HEK293T (cell line): Measurements from ENCODE around the gene CMTM5.

Experiments
- BHLHE40 ChIP-seq: fragments of 450-650 bp; IDR thresholded peaks from 2 replicates; pipeline ENCODE4 v1.6.1; 2016; ENCODE audit warnings: mild to moderate bottlenecking, moderate library complexity, borderline replicate concordance
- CTBP1 ChIP-seq: fragments of 450-650 bp; IDR thresholded peaks from 2 replicates; pipeline ENCODE4 v1.6.1; 2016; ENCODE audit warnings: borderline replicate concordance
- ELF4 ChIP-seq: fragments of 450-650 bp; IDR thresholded peaks from 2 replicates; pipeline ENCODE4 v1.6.1; 2017; ENCODE audit warnings: antibody characterized with exemption
- FOXA1 ChIP-seq: fragments of 450-650 bp; IDR thresholded peaks from 2 replicates; pipeline ENCODE4 v1.6.1; 2016; ENCODE audit warnings: mild to moderate bottlenecking
- FOXK2 ChIP-seq: fragments of 450-650 bp; IDR thresholded peaks from 2 replicates; pipeline ENCODE4 v1.6.1; 2016; ENCODE audit warnings: mild to moderate bottlenecking
- FOXM1 ChIP-seq: fragments of 450-650 bp; IDR thresholded peaks from 2 replicates; pipeline ENCODE4 v1.6.1; 2017; ENCODE audit warnings: mild to moderate bottlenecking, borderline replicate concordance
- NFRKB ChIP-seq: fragments of 450-650 bp; IDR thresholded peaks from 2 replicates; pipeline ENCODE4 v1.6.1; 2016; ENCODE audit warnings: mild to moderate bottlenecking, moderate library complexity
- SP1 ChIP-seq: fragments of 450-650 bp; IDR thresholded peaks from 2 replicates; pipeline ENCODE4 v1.6.1; 2017
- SUZ12 ChIP-seq: fragments of 450-650 bp; IDR thresholded peaks from 2 replicates; pipeline ENCODE4 v1.6.1; 2016; ENCODE audit warnings: mild to moderate bottlenecking
- TARDBP ChIP-seq: fragments of 450-650 bp; IDR thresholded peaks from 2 replicates; pipeline ENCODE4 v1.6.1; 2016

- no peak for TF ChIP-seq TARDBP
- no peak for TF ChIP-seq SP1
- no peak for TF ChIP-seq CTBP1
- TF ChIP-seq FOXM1: no peak
- no peak for TF ChIP-seq FOXA1
- TF ChIP-seq SUZ12: no peak
- no peak for TF ChIP-seq FOXK2
- TF ChIP-seq ELF4: no peak
- TF ChIP-seq NFRKB: no peak
- no peak for TF ChIP-seq BHLHE40
Measured at GRCh38 chr14:23375527-23376251, 1.2 kb upstream of the CMTM5 start.
